Pericardium fibroblast (primary cell): Measurements from ENCODE around the gene MARCHF5. TPM values are rescaled to one million over a fixed set of nuclear protein-coding genes. Genes with fewer than 3 reads are reported as not detected.

ENCODE experiments used
- total RNA-seq: library from RNA; depleted of rRNA; stranded (reverse); fragments of >200 nt; gene quantifications from 2 replicates; pipeline ENCODE4 v1.2.3, GENCODE V29; 2015

The MARCHF5 gene, protein sequence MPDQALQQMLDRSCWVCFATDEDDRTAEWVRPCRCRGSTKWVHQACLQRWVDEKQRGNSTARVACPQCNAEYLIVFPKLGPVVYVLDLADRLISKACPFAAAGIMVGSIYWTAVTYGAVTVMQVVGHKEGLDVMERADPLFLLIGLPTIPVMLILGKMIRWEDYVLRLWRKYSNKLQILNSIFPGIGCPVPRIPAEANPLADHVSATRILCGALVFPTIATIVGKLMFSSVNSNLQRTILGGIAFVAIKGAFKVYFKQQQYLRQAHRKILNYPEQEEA
- total RNA-seq: 7.0 and 15.2 TPM in 2 replicates

DNA sequence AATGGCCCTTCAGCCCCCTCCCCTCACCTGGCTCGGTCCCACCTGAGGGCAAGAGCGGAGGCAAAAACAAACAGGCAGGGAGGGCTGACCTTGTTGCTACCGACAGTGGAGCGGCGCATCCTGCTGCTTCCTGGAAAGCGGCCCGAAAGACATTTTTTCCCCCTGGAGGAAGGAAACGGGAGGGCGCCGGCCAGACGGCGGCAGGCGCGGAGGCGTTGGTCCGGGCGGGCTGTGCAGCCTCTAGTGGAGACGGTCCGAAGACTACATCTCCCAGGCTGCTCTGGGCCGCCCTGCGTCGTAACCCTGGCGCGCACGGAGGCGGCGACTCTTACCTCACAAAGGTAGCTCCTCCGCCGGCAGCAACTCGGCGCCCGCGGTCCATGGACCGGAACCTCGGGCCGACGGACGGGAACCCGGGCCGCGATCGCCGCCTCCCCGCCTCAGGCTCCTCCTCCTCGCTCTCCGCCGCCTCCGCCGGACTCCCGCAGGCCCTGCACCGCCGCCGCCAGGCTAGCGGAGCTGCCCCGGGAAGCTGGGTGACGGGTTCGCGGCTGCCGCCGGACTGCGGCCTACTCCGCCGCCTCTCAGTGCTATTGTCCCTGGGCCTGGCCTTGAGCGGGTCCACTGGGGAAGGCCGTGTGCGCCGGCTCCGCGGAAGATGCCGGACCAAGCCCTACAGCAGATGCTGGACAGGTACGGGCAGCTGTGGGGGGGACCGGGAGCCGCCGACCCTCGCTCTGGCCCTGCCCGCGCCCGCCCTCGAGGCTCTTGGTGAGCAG is at the start of gene MARCHF5, which contains the start of gene CPEB3:
Gene MARCHF5 (plus strand): TSS at position 331 of the 779 bp plus-strand sequence. CDS start 328 bp downstream, at position 659.
Gene CPEB3 (minus strand): TSS at position 242 of the 779 bp plus-strand sequence. CDS start 50,728 bp downstream, outside the sequence.

Other genes with a start within 250 kb of the MARCHF5 start
- gene CPEB3, start 89 bp upstream of the MARCHF5 start, total RNA-seq: 0.68 and 0.82 TPM in 2 replicates